IPS-11a (cell line): Measurements from ENCODE around the gene PSMA2.

ENCODE experiments used
- H3K4me3 ChIP-seq: one replicate; pipeline ENCODE4 v1.5.1; 2013; ENCODE audit warnings: low read depth, low read length, control low read depth

PSMA2 gene

GRCh38 chr7:42940985-42941847 lies 9.2 kb upstream of the PSMA2 start:
- no peak overlapping the region for H3K4me3 ChIP-seq

- no peak overlapping the region for H3K4me3 ChIP-seq
Measured at GRCh38 chr7:42939457-42940240, 7.7 kb upstream of the PSMA2 start.

GRCh38 chr7:42935861-42936260 lies 3.9 kb upstream of the PSMA2 start:
- no peak overlapping the region for H3K4me3 ChIP-seq

GRCh38 chr7:42934291-42934690 lies 2.3 kb upstream of the PSMA2 start:
- H3K4me3 ChIP-seq = no peak overlapping the region

- H3K4me3 ChIP-seq = peak overlapping the region; percentile 82
Measured at GRCh38 chr7:42932811-42933591, 1.0 kb upstream of the PSMA2 start.

GRCh38 chr7:42931447-42931833 lies 534 bp downstream of the PSMA2 start:
- peak overlapping the region; percentile 82 for H3K4me3 ChIP-seq

- peak overlapping the region; percentile 82 for H3K4me3 ChIP-seq
Measured at GRCh38 chr7:42930889-42931288, 1.1 kb downstream of the PSMA2 start.

- no peak overlapping the region for H3K4me3 ChIP-seq
Measured at GRCh38 chr7:42929449-42929848, 2.5 kb downstream of the PSMA2 start.

- H3K4me3 ChIP-seq = no peak overlapping the region
Measured at GRCh38 chr7:42928754-42929153, 3.2 kb downstream of the PSMA2 start.

- no peak overlapping the region for H3K4me3 ChIP-seq
Measured at GRCh38 chr7:42926204-42926603, 5.8 kb downstream of the PSMA2 start.

GRCh38 chr7:42925630-42926029 lies 6.3 kb downstream of the PSMA2 start:
- H3K4me3 ChIP-seq = no peak overlapping the region

GRCh38 chr7:42924223-42924838 lies 7.6 kb downstream of the PSMA2 start:
- H3K4me3 ChIP-seq = no peak overlapping the region

- H3K4me3 ChIP-seq = no peak overlapping the region
Measured at GRCh38 chr7:42922017-42922753, 9.8 kb downstream of the PSMA2 start.

GRCh38 chr7:42915356-42915755 lies 16.6 kb downstream of the PSMA2 start:
- H3K4me3 ChIP-seq = no peak overlapping the region

- no peak overlapping the region for H3K4me3 ChIP-seq
Measured at GRCh38 chr7:42914421-42915045, 17.4 kb downstream of the PSMA2 start.

GRCh38 chr7:42914009-42914408 lies 18.0 kb downstream of the PSMA2 start:
- no peak overlapping the region for H3K4me3 ChIP-seq

- no peak overlapping the region for H3K4me3 ChIP-seq
Measured at GRCh38 chr7:42913591-42913990, 18.4 kb downstream of the PSMA2 start.

- H3K4me3 ChIP-seq = peak within 1 kb of the TSS; percentile 70
Measured at GRCh38 chr7:42911454-42912447, 20.2 kb downstream of the PSMA2 start, which contains the start of gene C7orf25. C7orf25 (minus strand) TSS chr7:42912070; CDS start chr7:42910900, 1,170 bp downstream.
